HG03460 (cell line): ENCODE data around the gene SASH3.
A peak's percentile ranks its signal among the peaks of the same experiment; 100 is the strongest.
"Not testable (repeated sequence)": the region's sequence is repeated elsewhere in the genome, so short reads cannot be mapped to it uniquely, and the experiment has no call there.

Experiments
- ATAC-seq: cut with Tn5 transposase; IDR thresholded peaks from one replicate; pipeline ENCODE4 v1.9.1; 2021; ENCODE audit not compliant: unreplicated experiment

Gene SASH3

DNA sequence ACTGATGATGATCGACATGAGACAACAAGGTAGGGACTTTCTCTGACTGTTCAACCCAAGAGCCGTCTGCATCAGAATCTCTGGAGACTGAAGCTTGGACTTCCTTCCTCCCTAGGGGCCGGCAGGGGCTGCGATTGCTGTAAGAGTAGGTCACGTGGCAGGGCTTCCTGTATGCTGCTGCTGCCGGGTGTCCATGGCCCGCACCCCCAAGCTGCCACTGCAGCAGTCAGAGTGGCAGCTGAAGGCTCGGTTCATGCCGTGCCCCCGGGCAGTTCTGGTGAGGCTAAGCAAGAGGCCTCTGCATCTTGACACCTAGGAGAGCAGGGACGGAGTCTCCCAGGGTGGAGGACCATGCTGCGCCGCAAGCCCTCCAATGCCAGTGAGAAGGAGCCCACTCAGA, at the start of gene SASH3:
Gene SASH3, plus strand, starts transcription at position 203 of the 400 bp plus-strand sequence. Its CDS starts 149 bp downstream, at position 352.
- ATAC-seq: peak; percentile 30

GRCh38 chrX:129731228-129731627, 48.5 kb upstream of the SASH3 start:
- no peak for ATAC-seq

DNA sequence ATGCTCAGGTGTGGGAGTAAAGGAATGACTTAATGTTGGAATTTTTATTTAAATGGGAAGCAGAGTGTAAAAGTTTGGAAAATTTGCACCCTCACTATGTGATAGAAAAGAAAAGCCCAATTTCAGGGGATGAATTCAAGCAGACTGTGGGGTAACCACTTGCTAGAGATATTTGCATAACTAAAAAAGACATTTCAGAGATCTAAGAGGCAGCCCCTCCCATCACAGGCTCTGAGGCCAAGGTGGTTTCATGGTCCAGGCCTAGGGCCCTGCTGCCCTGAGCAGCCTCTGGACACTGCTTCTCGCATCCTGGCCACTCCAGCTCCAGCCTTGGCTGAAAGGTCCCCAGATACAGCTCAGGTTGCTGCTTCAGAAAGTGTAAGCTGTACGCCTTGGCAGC, 46.9 kb upstream of the SASH3 start:
- ATAC-seq: no peak

DNA sequence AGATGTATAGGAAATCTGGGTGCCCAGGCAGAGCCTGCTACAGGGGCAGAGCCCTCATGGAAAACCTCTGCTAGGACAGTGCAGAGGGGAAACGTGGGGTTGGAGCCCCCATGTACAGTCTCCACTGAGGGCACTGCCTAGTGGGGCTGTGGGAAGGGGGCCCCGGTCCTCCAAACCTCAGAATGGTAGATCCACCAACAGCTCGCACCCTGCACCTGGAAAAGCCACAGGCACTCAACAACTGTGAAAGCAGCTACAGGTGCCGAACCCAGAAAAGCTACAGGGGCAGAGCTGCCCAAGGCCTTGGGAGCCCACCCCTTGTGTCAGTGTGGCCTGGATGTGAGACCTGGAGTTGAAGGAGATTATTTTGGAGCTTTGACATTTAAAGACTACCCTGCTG, 46.4 kb upstream of the SASH3 start:
- no peak for ATAC-seq

DNA sequence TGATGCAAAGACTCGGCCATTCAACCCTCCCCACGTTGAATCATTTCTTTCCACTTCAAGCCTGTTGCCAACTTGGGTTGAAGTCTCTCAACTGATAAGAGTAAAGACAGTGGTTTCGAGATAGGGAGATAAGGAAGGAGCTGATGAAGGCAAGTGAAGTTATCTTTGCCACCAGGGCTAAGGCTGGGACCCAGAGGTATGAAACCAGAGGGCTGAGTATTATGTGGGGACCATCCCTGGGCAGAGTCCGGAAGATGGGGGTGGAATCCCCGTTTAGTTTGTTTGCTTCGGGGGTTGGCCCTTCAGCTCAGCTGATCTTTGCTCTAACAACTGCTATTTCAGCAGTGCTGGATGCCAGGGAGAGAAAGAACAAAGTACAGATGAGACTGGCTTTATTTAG, 43.3 kb upstream of the SASH3 start:
- ATAC-seq: no peak

DNA sequence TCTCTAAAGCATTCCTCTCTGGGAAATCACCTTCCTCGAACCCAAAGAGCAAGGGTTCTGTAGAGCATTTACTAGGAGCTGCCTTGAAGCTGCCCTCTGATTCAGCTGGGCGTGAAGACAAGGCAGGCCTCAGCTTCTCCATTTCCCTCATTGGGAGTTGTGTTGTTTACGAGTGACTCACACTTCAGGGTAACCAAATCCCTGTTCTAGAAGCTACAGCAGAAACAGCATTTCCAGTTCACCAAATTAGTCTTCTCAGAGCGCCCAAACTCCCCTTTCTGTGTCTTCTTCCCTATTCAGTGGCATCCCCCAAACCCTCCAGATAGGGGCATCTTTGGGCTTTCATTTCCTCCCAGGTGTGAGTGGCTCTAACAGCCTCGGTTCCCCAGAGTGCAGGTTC, 41.8 kb upstream of the SASH3 start:
- no peak for ATAC-seq

DNA sequence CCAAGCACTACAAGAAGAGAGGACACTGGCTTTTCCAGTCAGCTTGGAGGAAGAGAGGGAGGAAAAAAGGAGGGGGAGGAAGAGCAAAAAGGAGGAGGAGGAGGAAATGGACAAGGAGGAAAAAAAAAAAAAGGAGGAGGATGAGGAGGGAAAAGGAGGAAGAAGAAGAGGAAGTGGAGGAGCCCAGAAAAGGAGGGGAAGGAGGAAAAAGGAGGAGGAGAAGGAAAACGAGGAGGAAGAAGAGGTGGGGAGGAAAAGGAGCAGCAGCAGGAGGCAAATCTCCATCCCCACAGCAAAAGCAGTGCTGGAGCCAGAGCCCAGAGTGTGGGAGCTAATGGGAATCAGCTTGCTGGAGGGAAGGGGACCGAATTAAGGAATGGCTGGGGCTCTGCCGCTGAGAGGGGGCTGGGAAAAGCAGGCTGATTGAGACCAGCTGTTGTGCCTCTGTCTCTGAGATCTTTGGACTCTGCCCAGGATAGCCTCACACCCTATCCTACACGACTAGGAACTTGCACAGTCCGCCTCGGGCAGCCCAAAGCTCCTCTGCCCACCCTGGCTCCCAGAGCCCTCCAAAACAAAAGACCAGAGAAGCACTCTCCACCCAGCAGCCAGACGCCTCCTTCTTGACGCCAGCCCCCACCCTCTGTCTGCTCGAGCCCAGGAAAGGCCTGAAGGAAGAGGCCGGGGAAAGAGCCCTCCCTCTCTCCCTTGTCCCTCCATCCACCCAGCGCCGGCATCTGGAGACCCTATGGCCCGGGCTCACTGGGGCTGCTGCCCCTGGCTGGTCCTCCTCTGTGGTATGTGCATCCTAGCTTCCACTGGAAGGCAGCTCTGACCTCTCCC, 41.1 kb upstream of the SASH3 start, which contains the start of gene XPNPEP2:
Gene XPNPEP2, plus strand, starts transcription at position 514 of the 843 bp plus-strand sequence. Its CDS starts 235 bp downstream, at position 749.
- ATAC-seq: no peak

DNA sequence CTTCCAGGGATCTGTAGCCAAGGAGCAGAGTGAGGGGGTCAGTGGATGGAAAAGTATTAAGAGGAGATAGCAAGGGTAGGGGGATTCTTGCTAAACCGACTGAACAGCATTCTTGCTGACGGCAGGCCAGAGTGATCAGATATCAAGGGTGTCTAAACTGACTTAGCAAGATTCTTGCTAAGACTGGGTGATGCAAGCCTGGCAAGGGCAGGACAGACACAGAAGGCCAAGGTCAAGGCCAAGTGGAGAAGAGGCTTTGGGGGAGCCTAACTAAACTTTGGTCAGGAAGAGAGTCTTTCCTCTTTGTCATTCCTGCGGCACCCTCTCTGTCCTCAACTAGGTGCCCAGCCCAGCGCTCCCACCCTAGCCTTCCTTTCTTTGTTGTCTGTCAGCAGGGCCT, 40.2 kb upstream of the SASH3 start:
- no peak for ATAC-seq

DNA sequence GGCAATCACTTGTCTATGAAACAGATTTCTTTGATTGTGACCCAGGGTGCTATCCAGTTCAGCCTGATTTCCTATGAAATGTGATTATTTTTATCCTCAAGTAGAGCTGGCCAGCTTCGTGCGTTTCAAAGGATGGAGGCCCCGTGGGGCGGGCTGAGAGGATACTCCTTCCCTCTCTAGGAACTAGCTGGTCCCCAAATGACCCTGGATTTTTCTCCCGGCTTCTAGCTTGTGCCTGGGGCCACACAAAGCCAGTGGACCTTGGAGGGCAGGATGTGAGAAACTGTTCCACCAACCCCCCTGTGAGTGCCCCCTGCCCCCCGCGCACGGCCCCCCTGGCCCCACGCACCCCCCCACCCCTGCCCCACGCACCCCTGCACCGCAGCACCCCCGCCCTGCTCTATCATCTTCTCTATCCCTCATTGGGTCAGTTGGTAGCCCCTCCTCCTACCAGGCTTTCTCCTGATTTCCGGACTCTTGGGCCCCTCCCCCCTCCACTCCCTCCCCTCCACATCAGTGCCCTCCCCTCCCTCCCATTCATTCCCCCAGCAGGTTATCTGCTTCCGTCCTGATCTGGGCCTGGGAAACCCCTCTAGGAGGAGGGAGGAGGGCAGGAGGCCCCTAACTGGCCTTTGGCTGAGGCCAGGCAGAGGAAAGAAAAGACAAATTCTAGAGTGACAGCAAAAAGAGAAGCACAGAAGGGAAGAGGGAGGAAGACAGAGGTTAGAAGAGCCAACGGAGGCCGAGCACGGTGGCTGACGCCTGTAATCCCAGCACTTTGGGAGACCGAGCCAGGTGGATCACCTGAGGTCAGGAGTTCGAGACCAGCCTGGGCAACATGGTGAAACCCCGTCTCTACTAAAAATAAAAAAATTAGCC, 37.6 kb upstream of the SASH3 start:
- no peak for ATAC-seq

GRCh38 chrX:129742759-129743152, 37.0 kb upstream of the SASH3 start:
- not testable (repeated sequence) for ATAC-seq

DNA sequence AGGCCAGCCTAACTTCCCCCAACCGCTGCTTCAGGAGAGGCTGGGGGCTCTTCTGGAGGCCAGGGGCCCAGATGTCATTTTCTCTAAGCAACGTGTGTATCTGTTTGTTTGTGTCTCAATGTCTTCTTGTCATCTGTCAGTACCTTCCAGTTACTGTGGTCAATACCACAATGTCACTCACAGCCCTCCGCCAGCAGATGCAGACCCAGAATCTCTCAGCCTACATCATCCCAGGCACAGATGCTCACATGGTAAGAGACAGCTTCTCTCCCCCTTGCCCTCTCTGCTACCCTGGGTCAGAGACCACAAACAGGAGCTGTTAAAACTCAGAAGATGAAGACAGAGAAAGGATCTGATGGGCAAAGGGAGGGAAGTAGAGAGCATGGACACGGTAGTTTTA, 35.9 kb upstream of the SASH3 start:
- no peak for ATAC-seq

DNA sequence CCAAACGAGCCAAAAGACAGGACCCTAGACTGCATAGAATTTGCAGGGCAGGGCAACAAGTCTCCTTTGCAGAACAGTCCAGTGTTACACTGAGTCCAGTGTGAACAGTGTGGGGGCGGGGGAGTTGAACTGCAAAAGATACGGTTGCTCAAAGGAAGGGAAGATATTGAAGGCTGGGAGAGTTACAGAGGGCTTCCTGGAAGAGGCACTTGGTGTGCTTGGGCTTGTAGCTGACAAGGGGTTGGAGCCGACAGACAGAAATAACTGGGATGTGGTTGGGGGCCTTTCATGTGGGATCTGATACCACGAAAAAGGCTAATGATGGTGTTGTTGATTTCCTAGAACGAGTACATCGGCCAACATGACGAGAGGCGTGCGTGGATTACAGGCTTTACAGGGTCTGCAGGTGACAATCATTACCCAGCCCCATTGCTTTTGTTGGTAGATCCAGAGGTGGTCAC, 34.9 kb upstream of the SASH3 start:
- ATAC-seq: no peak

- no peak for ATAC-seq
Measured at GRCh38 chrX:129746557-129747470, 32.9 kb upstream of the SASH3 start.

- no peak for ATAC-seq
Measured at GRCh38 chrX:129747533-129747932, 32.2 kb upstream of the SASH3 start.

DNA sequence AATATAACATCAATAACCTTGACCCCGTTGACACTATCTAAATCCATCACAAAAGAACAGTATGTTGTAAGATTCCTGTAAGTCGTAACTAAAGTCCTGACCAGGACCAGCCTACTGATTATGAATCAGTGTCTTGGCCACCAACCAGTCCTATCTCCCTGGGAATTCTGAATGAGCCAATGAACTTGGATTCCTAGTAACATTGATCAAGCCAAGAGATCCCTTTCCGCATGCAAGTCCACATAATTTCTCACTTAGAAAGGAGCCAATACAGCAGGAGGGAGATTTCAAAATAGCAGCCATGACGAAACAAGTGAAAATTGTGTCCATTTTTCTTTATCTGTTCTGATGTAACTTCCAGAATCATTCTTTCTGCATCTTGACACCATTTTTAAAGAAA, 31.4 kb upstream of the SASH3 start:
- no peak for ATAC-seq

GRCh38 chrX:129749069-129749468, 30.7 kb upstream of the SASH3 start:
- ATAC-seq: no peak

- no peak for ATAC-seq
Measured at GRCh38 chrX:129750971-129751370, 28.8 kb upstream of the SASH3 start.

DNA sequence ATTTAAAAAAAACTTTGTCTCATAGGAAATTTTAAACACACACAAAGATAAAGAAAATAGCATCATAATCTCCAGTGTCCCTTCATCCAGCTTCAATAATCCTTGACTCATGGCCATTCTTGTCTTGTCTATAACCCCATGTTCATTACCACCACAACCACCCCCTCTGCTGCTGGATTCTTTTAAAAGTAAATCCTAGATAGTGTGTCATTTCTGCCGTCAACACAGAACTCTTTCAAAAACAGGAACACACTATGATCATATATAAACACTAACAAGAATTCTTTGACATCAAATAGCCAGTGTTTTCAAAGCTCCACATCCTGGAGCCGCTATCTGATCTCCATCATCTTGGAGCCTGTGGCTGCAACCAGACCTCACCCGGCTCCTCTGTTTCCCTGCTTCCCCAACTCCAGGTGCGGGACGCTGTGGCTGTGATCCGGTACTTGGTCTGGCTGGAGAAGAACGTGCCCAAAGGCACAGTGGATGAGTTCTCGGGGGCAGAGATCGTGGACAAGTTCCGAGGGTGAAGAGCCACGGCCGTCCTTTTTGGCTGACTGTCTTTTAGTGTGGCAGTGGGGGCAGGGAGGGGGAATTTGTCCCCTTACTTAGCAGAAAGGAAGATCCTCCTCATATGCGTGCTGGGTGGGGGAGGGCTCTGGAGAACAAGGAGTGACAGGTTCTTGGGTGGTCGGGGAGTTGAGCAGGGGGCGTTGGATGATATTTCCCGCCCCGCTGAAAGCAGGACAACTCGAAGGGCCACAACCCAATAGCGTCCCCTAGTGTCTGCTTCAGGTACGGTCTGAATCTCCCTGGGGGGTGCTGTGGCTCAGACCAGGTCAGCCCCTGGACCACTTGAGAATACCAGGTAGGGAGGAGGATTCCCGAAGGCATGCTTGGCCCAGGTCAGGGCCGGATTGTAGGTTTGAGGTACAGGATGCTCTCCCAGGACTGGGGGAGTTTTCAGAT, 25.4 kb upstream of the SASH3 start:
- no peak for ATAC-seq

- no peak for ATAC-seq
Measured at GRCh38 chrX:129755779-129756650, 23.7 kb upstream of the SASH3 start.
